Upper lobe of left lung (tissue), 6 donors: ENCODE data around the gene PTPRD. TPM values are rescaled to one million over a fixed set of nuclear protein-coding genes. Genes with fewer than 3 reads are reported as not detected.

Experiments
- ATAC-seq, 2 donors: fragments of 200-7000 bp; cut with Tn5 transposase; one replicate each; pipeline ENCODE4 v1.9.1; 2022; ENCODE audit warnings: mild to moderate bottlenecking in 2 of 2, moderate library complexity in 2 of 2; ENCODE audit not compliant: low FRiP score in 2 of 2
- DNase-seq, 2 donors: peaks; one replicate each; pipeline ENCODE4 v3.0.0-alpha.2; 2019 to 2020
- H3K27ac ChIP-seq, 4 donors: fragments of 200-600 bp; sonication (generic); one replicate each; pipeline ENCODE4 v1.5.1; 2016 to 2019
- H3K27me3 ChIP-seq, 4 donors: fragments of 200-600 bp; sonication (generic); one replicate each; pipeline ENCODE4 v1.5.1; 2017 to 2019
- H3K36me3 ChIP-seq, 4 donors: fragments of 200-600 bp; sonication (generic); one replicate each; pipeline ENCODE4 v1.5.1; 2016 to 2019
- H3K4me1 ChIP-seq, 4 donors: fragments of 200-600 bp; sonication (generic); one replicate each; pipeline ENCODE4 v1.5.1; 2018 to 2019
- H3K4me3 ChIP-seq, 4 donors: fragments of 200-600 bp; sonication (generic); one replicate each; pipeline ENCODE4 v1.5.1; 2017 to 2019; ENCODE audit warnings: mild to moderate bottlenecking in 2 of 4, moderate library complexity in 1 of 4
- H3K9me3 ChIP-seq, 4 donors: fragments of 200-600 bp; sonication (generic); one replicate each; pipeline ENCODE4 v1.5.1; 2018 to 2019
- EP300 ChIP-seq, 4 donors: sonication (generic); formaldehyde crosslinking; IDR thresholded peaks; one replicate each; pipeline ENCODE4 v1.5.1; 2017; ENCODE audit warnings: antibody characterized with exemption in 4 of 4, control low read depth in 2 of 4
- POLR2A ChIP-seq, 4 donors: fragments of 450-650 bp; IDR thresholded peaks; one replicate each; pipeline ENCODE4 v1.5.1; 2016 to 2017; ENCODE audit warnings: antibody characterized with exemption in 4 of 4, mild to moderate bottlenecking in 2 of 4
- POLR2AphosphoS5 ChIP-seq, 2 donors: sonication (generic); formaldehyde crosslinking; IDR thresholded peaks; one replicate each; pipeline ENCODE4 v1.5.1; 2017; ENCODE audit warnings: antibody characterized with exemption in 2 of 2
- WGBS, 2 donors: methylation state at CpG; one replicate each; pipeline ENCODE4 v1.1.5; 2017 to 2018; 5-methylcytosine and 5-hydroxymethylcytosine counted together
- total RNA-seq, 6 donors: library from RNA; depleted of rRNA in 4 of 6; stranded (reverse); fragments of >200 nt in 4 of 6; gene quantifications; one replicate each; pipeline versions ENCODE4 v1.1.0 to v1.2.1, GENCODE V29; 2016 to 2021
- TF ChIP-seq, protein P1 (sequence below), 6 experiments: fragments of 450-650 bp in 4 of 6; fragments of 200-600 bp in 2 of 6; sonication (generic) in 2 of 6; IDR thresholded peaks; one replicate each; pipeline ENCODE4 v1.5.1; 2016 to 2019; ENCODE audit warnings: antibody characterized with exemption in 6 of 6
- donor health status: DM: no; HTN: no; CAD: no; lungs with moderate emphysema.
- donor health status: DM: no; HTN: yes; CAD: no; lungs with severe emphysema.

PTPRD gene
- total RNA-seq, 6 donors from 2014 or later: 7.4 to 46.1 (median 14.5) TPM

DNA sequence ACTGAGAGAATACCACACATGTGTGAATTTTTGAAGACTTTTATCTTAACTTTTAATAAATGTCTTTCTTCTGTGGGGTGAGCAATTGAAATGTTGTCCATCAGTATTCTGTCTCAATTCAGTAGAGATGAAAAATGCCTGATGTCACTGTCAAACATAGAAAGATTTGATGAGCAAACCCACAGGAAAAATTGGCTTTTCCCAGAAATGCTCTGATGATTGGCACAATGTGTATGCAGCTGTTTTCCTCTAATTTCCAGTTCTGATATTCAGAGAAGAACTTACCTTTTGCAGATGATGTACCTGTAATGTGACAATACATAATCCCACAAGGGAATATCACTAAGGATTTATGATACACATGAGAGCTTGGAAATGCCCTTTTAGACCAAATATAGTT is 340.0 kb downstream of the PTPRD start:
- ATAC-seq (no peak), DNase-seq (no peak)
- H3K9me3 ChIP-seq: no peaks in the 10 kb centered on the region
- no peaks in the 10 kb centered on the region for H3K4me1 ChIP-seq
- H3K27me3 ChIP-seq: no peaks in the 10 kb centered on the region
- no peak overlapping the region for H3K4me3 ChIP-seq
- no peaks in the 10 kb centered on the region for H3K36me3 ChIP-seq
- no peak for TF ChIP-seq POLR2A (IDR thresholded peaks at IDR 0.05)
- no peak for TF ChIP-seq POLR2AphosphoS5 (IDR thresholded peaks at IDR 0.05)
- TF ChIP-seq EP300 (IDR thresholded peaks at IDR 0.05): no peak
- TF ChIP-seq, protein P1, sequence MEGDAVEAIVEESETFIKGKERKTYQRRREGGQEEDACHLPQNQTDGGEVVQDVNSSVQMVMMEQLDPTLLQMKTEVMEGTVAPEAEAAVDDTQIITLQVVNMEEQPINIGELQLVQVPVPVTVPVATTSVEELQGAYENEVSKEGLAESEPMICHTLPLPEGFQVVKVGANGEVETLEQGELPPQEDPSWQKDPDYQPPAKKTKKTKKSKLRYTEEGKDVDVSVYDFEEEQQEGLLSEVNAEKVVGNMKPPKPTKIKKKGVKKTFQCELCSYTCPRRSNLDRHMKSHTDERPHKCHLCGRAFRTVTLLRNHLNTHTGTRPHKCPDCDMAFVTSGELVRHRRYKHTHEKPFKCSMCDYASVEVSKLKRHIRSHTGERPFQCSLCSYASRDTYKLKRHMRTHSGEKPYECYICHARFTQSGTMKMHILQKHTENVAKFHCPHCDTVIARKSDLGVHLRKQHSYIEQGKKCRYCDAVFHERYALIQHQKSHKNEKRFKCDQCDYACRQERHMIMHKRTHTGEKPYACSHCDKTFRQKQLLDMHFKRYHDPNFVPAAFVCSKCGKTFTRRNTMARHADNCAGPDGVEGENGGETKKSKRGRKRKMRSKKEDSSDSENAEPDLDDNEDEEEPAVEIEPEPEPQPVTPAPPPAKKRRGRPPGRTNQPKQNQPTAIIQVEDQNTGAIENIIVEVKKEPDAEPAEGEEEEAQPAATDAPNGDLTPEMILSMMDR (IDR thresholded peaks at IDR 0.05): no peak
- H3K27ac ChIP-seq: no peak overlapping the region

- Histone ChIP-seq H3K4me1 (no peaks in the 10 kb centered on the region), H3K4me3 (no peak overlapping the region), H3K9me3 (no peaks in the 10 kb centered on the region), H3K36me3 (no peaks in the 10 kb centered on the region), H3K27me3 (no peaks in the 10 kb centered on the region), H3K27ac (no peak overlapping the region)
- DNase-seq: peak in 1 of 2 donors; percentile 22
- TF ChIP-seq, protein P1 (IDR thresholded peaks at IDR 0.05): peak in 3 of 6 experiments; percentile 13 to 25 (median 17)
- TF ChIP-seq EP300 (IDR thresholded peaks at IDR 0.05): no peak
- TF ChIP-seq POLR2AphosphoS5 (IDR thresholded peaks at IDR 0.05): no peak
- TF ChIP-seq POLR2A (IDR thresholded peaks at IDR 0.05): no peak
- ATAC-seq: peak in 1 of 2 donors; percentile 24
- WGBS, 2 donors: 8 to 11% methylated on average over 8 of the region's 8 CpGs
Observed at GRCh38 chr9:10268531-10269485, 344.0 kb downstream of the PTPRD start.

- peak in 1 of 2 donors; percentile 16 for ATAC-seq
- WGBS, 2 donors: 69 to 91% methylated on average over 2 of the region's 2 CpGs
- no peak for DNase-seq
- TF ChIP-seq POLR2A (IDR thresholded peaks at IDR 0.05) (no peak), POLR2AphosphoS5 (IDR thresholded peaks at IDR 0.05) (no peak), EP300 (IDR thresholded peaks at IDR 0.05) (no peak)
- TF ChIP-seq, protein P1 (IDR thresholded peaks at IDR 0.05): no peak
- no peak overlapping the region for H3K27ac ChIP-seq
- no peak overlapping the region for H3K4me3 ChIP-seq
- no peaks in the 10 kb centered on the region for H3K9me3 ChIP-seq
- no peaks in the 10 kb centered on the region for H3K4me1 ChIP-seq
- H3K36me3 ChIP-seq: no peaks in the 10 kb centered on the region
- H3K27me3 ChIP-seq: no peaks in the 10 kb centered on the region
Observed at GRCh38 chr9:10265153-10265631, 347.6 kb downstream of the PTPRD start.

DNA sequence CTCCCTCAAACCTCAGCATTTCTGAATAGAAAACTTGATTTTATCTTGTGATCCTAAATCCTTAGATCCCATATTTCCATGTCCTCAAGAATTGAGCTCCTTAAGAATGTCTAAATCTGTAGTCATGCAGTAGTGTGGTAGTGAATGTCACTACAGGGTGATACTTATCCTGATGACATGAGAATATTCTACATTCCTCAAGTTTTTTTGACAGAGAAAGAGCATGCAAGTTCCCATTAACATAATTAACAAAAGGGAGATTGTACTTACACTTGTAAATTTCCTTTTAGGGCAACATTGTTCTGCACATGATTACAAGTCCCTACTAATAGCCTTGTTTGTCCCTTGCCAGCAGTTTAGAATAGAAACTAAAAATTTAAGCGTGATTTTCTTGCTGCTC is 352.3 kb downstream of the PTPRD start:
- H3K4me1 ChIP-seq: no peaks in the 10 kb centered on the region
- DNase-seq (no peak), ATAC-seq (no peak)
- H3K27me3 ChIP-seq: no peaks in the 10 kb centered on the region
- H3K36me3 ChIP-seq: no peaks in the 10 kb centered on the region
- TF ChIP-seq EP300 (IDR thresholded peaks at IDR 0.05) (no peak), POLR2A (IDR thresholded peaks at IDR 0.05) (no peak)
- no peaks in the 10 kb centered on the region for H3K9me3 ChIP-seq
- WGBS, 2 donors: 78 to 88% methylated on average over 1 of the region's 1 CpG
- no peak overlapping the region for H3K4me3 ChIP-seq
- H3K27ac ChIP-seq: no peak overlapping the region

DNA sequence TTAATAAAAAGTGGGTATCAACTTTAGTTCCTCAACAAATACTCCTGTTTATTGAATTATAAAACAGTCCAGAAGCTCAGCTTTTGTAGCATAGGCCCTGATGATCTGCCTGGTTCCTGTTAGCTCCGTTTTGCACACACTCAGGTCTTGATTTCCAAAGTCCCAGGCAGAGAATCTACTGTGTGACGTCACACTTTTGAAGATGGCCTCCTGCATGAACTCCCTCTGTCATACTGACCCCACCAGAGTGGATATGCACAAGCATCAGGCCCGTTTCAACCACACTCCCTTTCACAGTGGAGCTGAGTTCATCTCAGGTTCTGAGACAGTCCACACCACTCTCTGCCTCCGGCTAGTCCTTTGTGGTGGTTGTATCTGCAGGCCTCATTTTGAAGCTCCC is 353.1 kb downstream of the PTPRD start:
- no peaks in the 10 kb centered on the region for H3K9me3 ChIP-seq
- H3K27ac ChIP-seq: no peak overlapping the region
- H3K27me3 ChIP-seq: no peaks in the 10 kb centered on the region
- no peak for TF ChIP-seq POLR2A (IDR thresholded peaks at IDR 0.05)
- no peak for TF ChIP-seq EP300 (IDR thresholded peaks at IDR 0.05)
- 81 to 85% methylated on average over 4 of the region's 4 CpGs for WGBS, 2 donors
- no peak overlapping the region for H3K4me3 ChIP-seq
- ATAC-seq (no peak), DNase-seq (no peak)
- H3K36me3 ChIP-seq: no peaks in the 10 kb centered on the region
- no peaks in the 10 kb centered on the region for H3K4me1 ChIP-seq
